Keratinocyte (primary cell): Measurements from ENCODE around the gene HDAC9. TPM values are rescaled to one million over a fixed set of nuclear protein-coding genes. Genes with fewer than 3 reads are reported as not detected.

Experiments used
- DNase-seq: peaks from one replicate; pipeline ENCODE4 v3.0.0-alpha.2; 2011; ENCODE audit warnings: low read depth, missing footprints, low spot score
- FAIRE-seq: peaks from 2 replicates; lab custom pipeline; 2011; peaks lifted over from hg19 to GRCh38; lab: Jason Lieb, UNC
- H2AFZ ChIP-seq: 2 replicates; pipeline ENCODE4 v1.6.0; 2012; ENCODE audit warnings: low read length, control low read depth, inconsistent platforms; ENCODE audit not compliant: control insufficient read depth
- H3K27ac ChIP-seq: 2 replicates; pipeline ENCODE4 v1.5.1; 2011; ENCODE audit warnings: low read length; ENCODE audit not compliant: control insufficient read depth, insufficient read depth
- H3K27me3 ChIP-seq: 3 replicates; pipeline ENCODE4 v1.6.0; 2011; ENCODE audit warnings: low read length; ENCODE audit not compliant: control insufficient read depth, insufficient read depth; ENCODE audit errors: extremely low read depth
- H3K36me3 ChIP-seq, 2 experiments: 2 replicates in 1 of 2; 3 replicates in 1 of 2; pipeline ENCODE4 v1.5.1; 2011; ENCODE audit warnings: low read length in 2 of 2, mild to moderate bottlenecking in 1 of 2; ENCODE audit not compliant: control insufficient read depth in 2 of 2, insufficient read depth in 2 of 2; ENCODE audit errors: extremely low read depth in 1 of 2
- H3K4me1 ChIP-seq: 3 replicates; pipeline ENCODE4 v1.5.1; 2011; ENCODE audit warnings: low read length; ENCODE audit not compliant: control insufficient read depth, insufficient read depth; ENCODE audit errors: extremely low read depth
- H3K4me2 ChIP-seq: 3 replicates; pipeline ENCODE4 v1.6.0; 2011; ENCODE audit warnings: low read depth, low read length; ENCODE audit not compliant: control insufficient read depth, insufficient read depth; ENCODE audit errors: extremely low read depth
- H3K4me3 ChIP-seq, 3 experiments: fragments of 200-600 bp in 1 of 3; sonication (generic) in 1 of 3; 2 replicates in 2 of 3; 3 replicates in 1 of 3; pipeline ENCODE4 v1.5.1; 2011 to 2016; ENCODE audit warnings: low read length in 3 of 3, mild to moderate bottlenecking in 3 of 3, control low read depth in 2 of 3, inconsistent platforms in 1 of 3, low read depth in 1 of 3, mixed read lengths in 1 of 3, mixed run types in 1 of 3, moderate library complexity in 1 of 3; ENCODE audit not compliant: control insufficient read depth in 2 of 3, insufficient read depth in 2 of 3; ENCODE audit errors: extremely low read depth in 1 of 3
- H3K79me2 ChIP-seq: 2 replicates; pipeline ENCODE4 v1.6.0; 2012; ENCODE audit warnings: low read length; ENCODE audit not compliant: control insufficient read depth, insufficient read depth
- H3K9ac ChIP-seq: 3 replicates; pipeline ENCODE4 v1.6.0; 2011; ENCODE audit warnings: low read length; ENCODE audit not compliant: control insufficient read depth, insufficient read depth; ENCODE audit errors: extremely low read depth
- H3K9me1 ChIP-seq: 3 replicates; pipeline ENCODE4 v1.6.0; 2011; ENCODE audit warnings: low read length; ENCODE audit not compliant: control insufficient read depth, insufficient read depth; ENCODE audit errors: extremely low read depth
- H3K9me3 ChIP-seq: 2 replicates; pipeline ENCODE4 v1.5.1; 2012; ENCODE audit warnings: low read depth, low read length; ENCODE audit not compliant: control insufficient read depth
- H4K20me1 ChIP-seq: 3 replicates; pipeline ENCODE4 v1.6.0; 2011; ENCODE audit warnings: low read length; ENCODE audit not compliant: control insufficient read depth, insufficient read depth; ENCODE audit errors: extremely low read depth
- CTCF ChIP-seq, 3 experiments: IDR thresholded peaks in 1 of 3; conservative IDR thresholded peaks in 1 of 3; optimal IDR thresholded peaks in 1 of 3; 2 replicates in 2 of 3; 3 replicates in 1 of 3; pipeline versions ENCODE3 to v1.5.1; 2011; ENCODE audit warnings: low read length in 3 of 3, mild to moderate bottlenecking in 3 of 3, moderate library complexity in 2 of 3, control low read depth in 1 of 3, inconsistent platforms in 1 of 3; ENCODE audit not compliant: insufficient read depth in 2 of 3; ENCODE audit errors: extremely low read depth in 1 of 3
- EZH2 ChIP-seq: IDR thresholded peaks from one replicate; pipeline ENCODE4 v1.6.1; 2012; ENCODE audit warnings: inconsistent platforms, mild to moderate bottlenecking, low read length, moderate library complexity
- dilution Hi-C: fragments of 300-500 bp; cut with MboI; formaldehyde crosslinking; loops from one replicate; pipeline ENCODE4 v1.7.0; 2020; ENCODE audit warnings: low sequenced_read_pairs; ENCODE audit not compliant: extremely low pct_ligation_motif_present
- polyA plus RNA-seq, 5 experiments: library from polyadenylated mRNA; depleted of rRNA in 3 of 5; stranded (reverse) in 3 of 5; stranded (forward) in 1 of 5; unstranded in 1 of 5; fragments of >200 nt; gene quantifications; 1 replicate in 1 of 5; 2 replicates in 3 of 5; 3 replicates in 1 of 5; pipeline versions ENCODE4 v1.2.1 to v1.2.3, GENCODE V29; 2011 to 2012; ENCODE audit warnings: missing spikeins in 2 of 5, low read depth in 1 of 5, low replicate concordance in 1 of 5

The HDAC9 gene
- polyA plus RNA-seq, 1 donor (not counting 4 experiments of a cell fraction or from before 2014, with no cell fraction given), result 24.6 TPM

GRCh38 chr7:19016140-19016539 lies 520.6 kb downstream of the HDAC9 start:
- peaks cover 2% of the 10 kb centered on the region for H3K9me3 ChIP-seq
- DNase-seq (no peak), FAIRE-seq (peak; percentile 79)
- no peaks in the 10 kb centered on the region for H3K36me3 ChIP-seq
- TF ChIP-seq EZH2 (no peak), CTCF (optimal IDR thresholded peaks at IDR 0.05 in 1 of 3, IDR thresholded peaks at IDR 0.05 in 1 of 3, conservative IDR thresholded peaks at IDR 0.05 in 1 of 3; ENCODE audit: extremely low read depth in 1 of 3, insufficient read depth in 2 of 3, low read length in 3 of 3) (no peak)
- H3K79me2 ChIP-seq, result no peaks in the 10 kb centered on the region
- H3K9me1 ChIP-seq, result no peaks in the 10 kb centered on the region
- dilution Hi-C loops, result no loop called here
- H3K27me3 ChIP-seq, result no peaks in the 10 kb centered on the region
- H3K4me2 ChIP-seq, result no peak overlapping the region
- peaks cover 18% of the 10 kb centered on the region for H3K4me1 ChIP-seq
- no peak overlapping the region for H3K4me3 ChIP-seq
- H4K20me1 ChIP-seq, result no peaks in the 10 kb centered on the region
- no peak overlapping the region for H3K9ac ChIP-seq
- no peak overlapping the region for H2AFZ ChIP-seq
- H3K27ac ChIP-seq, result no peak overlapping the region

GRCh38 chr7:19017374-19017773 lies 521.8 kb downstream of the HDAC9 start:
- Histone ChIP-seq H2AFZ (no peak overlapping the region), H3K4me2 (no peak overlapping the region), H3K4me3 (no peak overlapping the region), H3K4me1 (peaks cover 20% of the 10 kb centered on the region), H3K9ac (no peak overlapping the region), H3K27ac (no peak overlapping the region), H4K20me1 (no peaks in the 10 kb centered on the region), H3K27me3 (no peaks in the 10 kb centered on the region), H3K36me3 (no peaks in the 10 kb centered on the region), H3K9me3 (peaks cover 2% of the 10 kb centered on the region), H3K79me2 (no peaks in the 10 kb centered on the region), H3K9me1 (no peaks in the 10 kb centered on the region)
- DNase-seq (no peak), FAIRE-seq (no peak)
- TF ChIP-seq CTCF (optimal IDR thresholded peaks at IDR 0.05 in 1 of 3, IDR thresholded peaks at IDR 0.05 in 1 of 3, conservative IDR thresholded peaks at IDR 0.05 in 1 of 3; ENCODE audit: extremely low read depth in 1 of 3, insufficient read depth in 2 of 3, low read length in 3 of 3) (no peak), EZH2 (no peak)
- dilution Hi-C loops, result no loop called here
